GM12878 (cell line): ENCODE results near the gene EHD4. TPM values are rescaled to one million over a fixed set of nuclear protein-coding genes. Genes with fewer than 3 reads are reported as not detected.

Source experiments
- ATAC-seq: fragments of 200-7000 bp; cut with Tn5 transposase; 3 replicates; pipeline ENCODE4 v1.9.1; 2020; ENCODE audit warnings: mild to moderate bottlenecking, moderate library complexity
- BruUV-seq: library from RNA; stranded (reverse); fragments of 400-500 nt; replicated peaks from 2 replicates; lab custom pipeline; 2021; lab: Mats Ljungman, UMichigan
- CTCF ChIA-PET: fragments of 300-600 bp; sonication (Branson Sonifier 250); formaldehyde crosslinking; extraction: SDS; loops from one replicate; lab custom pipeline; 2021; ENCODE audit warnings: inconsistent platforms; lab: Yijun Ruan, JAX
- POLR2A ChIA-PET: fragments of 350-600 bp; formaldehyde crosslinking; extraction: SDS; loops from one replicate; lab custom pipeline; 2021; ENCODE audit warnings: inconsistent platforms; lab: Charles Lee
- RAD21 ChIA-PET: fragments of 300-600 bp; sonication (Branson Sonifier 250); formaldehyde crosslinking; loops from one replicate; lab custom pipeline; 2023; ENCODE audit warnings: antibody characterized with exemption; ENCODE audit not compliant: unreplicated experiment; lab: Charles Lee
- SMC1A ChIA-PET: fragments of 300-600 bp; sonication (Branson Sonifier 250); formaldehyde crosslinking; loops from one replicate; lab custom pipeline; 2023; ENCODE audit not compliant: unreplicated experiment, uncharacterized antibody; lab: Charles Lee
- DNase-seq: peaks from one replicate; pipeline ENCODE4 v3.0.0-alpha.2; 2011; ENCODE audit warnings: low read depth, low spot score
- FAIRE-seq: peaks from 3 replicates; lab custom pipeline; 2011; peaks lifted over from hg19 to GRCh38; lab: Jason Lieb, UNC
- H2AFZ ChIP-seq: 2 replicates; pipeline ENCODE4 v1.6.0; 2011; ENCODE audit warnings: low read depth, low read length, control low read depth; ENCODE audit not compliant: control insufficient read depth
- H3K27ac ChIP-seq: 2 replicates; pipeline ENCODE4 v1.5.1; 2011; ENCODE audit warnings: control low read depth; ENCODE audit not compliant: control insufficient read depth, insufficient read depth
- H3K27me3 ChIP-seq, 2 experiments: replicated peaks in 1 of 2; 2 replicates each; pipeline versions ENCODE4 v1.6.0 to v1.6.1; 2011; ENCODE audit warnings: low read length in 1 of 2; ENCODE audit not compliant: control insufficient read depth in 2 of 2, insufficient read depth in 2 of 2
- H3K36me3 ChIP-seq, 2 experiments: 2 replicates each; pipeline ENCODE4 v1.5.1; 2011; ENCODE audit warnings: low read length in 1 of 2; ENCODE audit not compliant: control insufficient read depth in 2 of 2, insufficient read depth in 2 of 2
- H3K4me1 ChIP-seq: 2 replicates; pipeline ENCODE4 v1.6.1; 2011; ENCODE audit warnings: mild to moderate bottlenecking, low read length, moderate library complexity, mixed read lengths; ENCODE audit not compliant: control insufficient read depth, insufficient read depth
- H3K4me2 ChIP-seq: 2 replicates; pipeline ENCODE4 v1.6.0; 2011; ENCODE audit warnings: control low read depth; ENCODE audit not compliant: control insufficient read depth, insufficient read depth
- H3K4me3 ChIP-seq: fragments of 200-600 bp; sonication (generic); 2 replicates; pipeline ENCODE4 v1.5.1; 2016
- H3K79me2 ChIP-seq: 2 replicates; pipeline ENCODE4 v1.6.0; 2011; ENCODE audit warnings: low read length; ENCODE audit not compliant: control insufficient read depth, insufficient read depth
- H3K9ac ChIP-seq: 2 replicates; pipeline ENCODE4 v1.8.0; 2011; ENCODE audit warnings: low read length, control low read depth, mixed read lengths; ENCODE audit not compliant: control insufficient read depth, insufficient read depth
- H3K9me3 ChIP-seq: replicated peaks from 3 replicates; pipeline ENCODE4 v1.5.1; 2011; ENCODE audit warnings: mild to moderate bottlenecking, low read length; ENCODE audit not compliant: control insufficient read depth, insufficient read depth
- H4K20me1 ChIP-seq: 2 replicates; pipeline ENCODE4 v1.6.0; 2011; ENCODE audit not compliant: control insufficient read depth, insufficient read depth
- EED ChIP-seq: sonication (generic); IDR thresholded peaks from 2 replicates; pipeline ENCODE4 v1.6.1; 2016; ENCODE audit warnings: antibody characterized with exemption, low read depth
- KAT2A ChIP-seq: conservative IDR thresholded peaks from 2 replicates; pipeline ENCODE4 v1.6.1; 2011; ENCODE audit warnings: low read depth, low read length; ENCODE audit not compliant: control insufficient read depth
- MEF2B ChIP-seq: fragments of 450-650 bp; IDR thresholded peaks from 2 replicates; pipeline ENCODE4 v1.6.1; 2018; ENCODE audit warnings: mild to moderate bottlenecking, moderate library complexity; ENCODE audit not compliant: partially characterized antibody, poor library complexity, severe bottlenecking
- POLR2A ChIP-seq: IDR thresholded peaks from 2 replicates; pipeline ENCODE4 v1.6.1; 2011; ENCODE audit warnings: low read depth, mild to moderate bottlenecking, low read length
- RB1 ChIP-seq: fragments of 450-650 bp; formaldehyde crosslinking; IDR thresholded peaks from 2 replicates; pipeline ENCODE4 v1.6.1; 2017; ENCODE audit warnings: mild to moderate bottlenecking, borderline replicate concordance
- RFX5 ChIP-seq: IDR thresholded peaks from 2 replicates; pipeline ENCODE4 v1.6.1; 2011; ENCODE audit warnings: low read depth, low read length, improper control_type of control experiment
- SREBF2 ChIP-seq: IDR thresholded peaks from 2 replicates; pipeline ENCODE4 v1.6.1; 2012; ENCODE audit warnings: mild to moderate bottlenecking, low read length
- YBX1 ChIP-seq: fragments of 450-650 bp; IDR thresholded peaks from 2 replicates; pipeline ENCODE4 v1.6.1; 2016; ENCODE audit warnings: antibody characterized with exemption
- ZNF622 ChIP-seq: fragments of 450-650 bp; IDR thresholded peaks from 2 replicates; pipeline ENCODE4 v1.6.1; 2017; ENCODE audit warnings: mild to moderate bottlenecking, inconsistent platforms
- ZZZ3 ChIP-seq: IDR thresholded peaks from 2 replicates; pipeline ENCODE4 v1.6.1; 2011; ENCODE audit warnings: low read depth; ENCODE audit not compliant: control insufficient read depth, insufficient read length
- WGBS: methylation state at CpG from one replicate; pipeline ENCODE4 v1.1.6; 2016; ENCODE audit warnings: low lambda C conversion rate; ENCODE audit not compliant: insufficient replicate concordance, insufficient coverage; ENCODE audit errors: missing lambda C conversion rate; 5-methylcytosine and 5-hydroxymethylcytosine counted together
- in situ Hi-C: fragments of 300-500 bp; cut with MboI; formaldehyde crosslinking; loops from 9 replicates; pipeline ENCODE4 v1.14.3; 2018; ENCODE audit warnings: mixed read lengths
- intact Hi-C: fragments of 100-400 bp; cut with micrococcal nuclease; formaldehyde crosslinking; loops from one replicate; pipeline ENCODE4 v1.14.2; 2022; ENCODE audit not compliant: unreplicated experiment
- polyA plus RNA-seq, 11 experiments: library from polyadenylated mRNA; depleted of rRNA in 4 of 11; unstranded in 6 of 11; stranded (reverse) in 5 of 11; fragments of >200 nt; fragmentation: Nextera tagmentation in 4 of 11; fragmentation: Illumina TruSeq in 1 of 11; extraction: Ambion mirVana in 4 of 11; extraction: Trizol in 1 of 11; gene quantifications; 1 replicate in 1 of 11; 2 replicates in 10 of 11; pipeline versions ENCODE4 v1.2.1 to v1.2.3, GENCODE V29; 2011 to 2016; ENCODE audit warnings: inconsistent platforms in 2 of 11, missing spikeins in 2 of 11, low read depth in 1 of 11
- total RNA-seq, 4 experiments: library from RNA; depleted of rRNA in 3 of 4; stranded (reverse); fragments of >200 nt in 3 of 4; fragmentation: Illumina TruSeq in 1 of 4; extraction: Trizol in 1 of 4; gene quantifications; 2 replicates each; pipeline versions ENCODE4 v1.2.1 to v1.2.3, GENCODE V29; 2013 to 2021
- TF ChIP-seq, protein P1 (sequence below): fragments of 450-650 bp; IDR thresholded peaks from 2 replicates; pipeline ENCODE4 v1.6.1; 2017; ENCODE audit warnings: borderline replicate concordance
- TF ChIP-seq, protein P2 (sequence below): fragments of 450-650 bp; IDR thresholded peaks from 2 replicates; pipeline ENCODE4 v1.6.1; 2017; ENCODE audit warnings: mild to moderate bottlenecking, moderate library complexity
- TF ChIP-seq, protein P3 (sequence below): fragments of 450-650 bp; IDR thresholded peaks from 2 replicates; pipeline ENCODE4 v1.6.1; 2014; ENCODE audit warnings: mild to moderate bottlenecking
- TF ChIP-seq, protein P4 (sequence below): fragments of 450-650 bp; IDR thresholded peaks from 2 replicates; pipeline ENCODE4 v1.6.1; 2016; ENCODE audit warnings: mild to moderate bottlenecking
- TF ChIP-seq, protein P5 (sequence below): IDR thresholded peaks from 2 replicates; pipeline ENCODE4 v1.6.1; 2011; ENCODE audit warnings: borderline replicate concordance, low read depth, mild to moderate bottlenecking, moderate library complexity, mixed read lengths, low read length; ENCODE audit not compliant: insufficient read depth; ENCODE audit errors: extremely low read length

The EHD4 gene
- total and polyA plus RNA-seq, 10 of the 15 experiments (the other 5 are each of a cell fraction or from before 2014, with no cell fraction given) = 4.2 to 62.9 (median 44.7) TPM

DNA sequence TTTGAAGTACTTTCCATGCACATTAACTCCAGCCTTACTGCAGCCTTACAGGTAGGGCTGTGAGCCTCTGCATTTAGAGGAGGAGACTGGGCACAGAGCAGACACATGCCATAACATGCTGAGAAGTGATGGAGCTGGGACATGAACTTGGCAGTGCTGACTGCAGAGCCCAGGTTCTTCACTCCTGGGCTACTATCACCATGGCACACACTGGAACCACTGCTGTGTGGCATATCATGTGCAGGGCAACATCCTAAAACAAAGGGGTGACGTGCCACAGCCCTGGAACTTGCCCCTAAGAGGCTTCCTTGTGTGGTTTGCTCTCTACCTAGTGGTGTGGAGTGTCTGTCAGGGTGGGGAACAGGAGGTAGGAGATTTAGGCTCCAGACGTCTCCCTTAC is 25.4 kb downstream of the EHD4 start (continued):
- TF ChIP-seq, protein P1, sequence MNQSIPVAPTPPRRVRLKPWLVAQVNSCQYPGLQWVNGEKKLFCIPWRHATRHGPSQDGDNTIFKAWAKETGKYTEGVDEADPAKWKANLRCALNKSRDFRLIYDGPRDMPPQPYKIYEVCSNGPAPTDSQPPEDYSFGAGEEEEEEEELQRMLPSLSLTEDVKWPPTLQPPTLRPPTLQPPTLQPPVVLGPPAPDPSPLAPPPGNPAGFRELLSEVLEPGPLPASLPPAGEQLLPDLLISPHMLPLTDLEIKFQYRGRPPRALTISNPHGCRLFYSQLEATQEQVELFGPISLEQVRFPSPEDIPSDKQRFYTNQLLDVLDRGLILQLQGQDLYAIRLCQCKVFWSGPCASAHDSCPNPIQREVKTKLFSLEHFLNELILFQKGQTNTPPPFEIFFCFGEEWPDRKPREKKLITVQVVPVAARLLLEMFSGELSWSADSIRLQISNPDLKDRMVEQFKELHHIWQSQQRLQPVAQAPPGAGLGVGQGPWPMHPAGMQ = no peak
- no peak for TF ChIP-seq YBX1
- no peak for TF ChIP-seq RB1
- TF ChIP-seq, all 136 proteins: peak for 0

DNA sequence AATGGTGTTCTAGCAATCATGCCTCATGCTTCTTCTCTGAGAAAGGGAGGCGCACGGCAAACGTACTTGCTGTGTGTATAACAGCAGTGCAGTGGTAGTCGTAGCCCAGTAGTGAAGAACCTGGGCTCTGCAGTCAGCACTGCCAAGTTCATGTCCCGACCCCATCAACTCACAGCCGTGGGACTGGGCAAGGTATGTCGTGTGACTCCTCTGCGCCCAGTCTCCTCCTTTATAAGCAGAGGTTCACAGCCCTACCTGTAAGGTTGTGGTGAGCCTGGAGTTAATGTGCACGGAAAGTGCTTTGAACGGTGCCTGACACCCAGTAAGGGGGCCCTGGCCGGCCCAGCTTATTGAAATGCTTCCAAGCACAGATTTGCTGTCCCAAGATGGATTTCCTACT is 26.6 kb downstream of the EHD4 start:
- H3K27me3 ChIP-seq = no peaks in the 10 kb centered on the region
- CTCF ChIA-PET = interaction anchor here (1.3 kb wide), 1 partner anchor 9 kb away, joined by 3 read pairs; no protein-coding TSS in a partner anchor
- no peak for FAIRE-seq
- in situ Hi-C loops (no loop called here), intact Hi-C loops (no loop called here)
- peaks cover 5% of the 10 kb centered on the region for H4K20me1 ChIP-seq
- ATAC-seq = no peak
- 99% methylated on average over 11 of the region's 11 CpGs for WGBS
- no peak overlapping the region for H3K9ac ChIP-seq
- H3K36me3 ChIP-seq = peaks cover 29 to 38% of the 10 kb centered on the region in 2 experiments
- SMC1A ChIA-PET = interaction anchor here (0.6 kb wide), 1 partner anchor 1491 kb away, joined by 3 read pairs; no protein-coding TSS in a partner anchor
- no peak overlapping the region for H3K4me3 ChIP-seq
- no peak overlapping the region for H3K27ac ChIP-seq
- no peak overlapping the region for H2AFZ ChIP-seq
- no peak overlapping the region for H3K4me2 ChIP-seq
- POLR2A ChIA-PET = no interaction called here
- no peaks in the 10 kb centered on the region for H3K9me3 ChIP-seq
- RAD21 ChIA-PET = no interaction called here
- no peaks in the 10 kb centered on the region for H3K4me1 ChIP-seq
- peaks cover 13% of the 10 kb centered on the region for H3K79me2 ChIP-seq
- no TSS peak for BruUV-seq
- no peak for DNase-seq
- no peak for TF ChIP-seq MEF2B
- no peak for TF ChIP-seq KAT2A
- TF ChIP-seq, protein P2, sequence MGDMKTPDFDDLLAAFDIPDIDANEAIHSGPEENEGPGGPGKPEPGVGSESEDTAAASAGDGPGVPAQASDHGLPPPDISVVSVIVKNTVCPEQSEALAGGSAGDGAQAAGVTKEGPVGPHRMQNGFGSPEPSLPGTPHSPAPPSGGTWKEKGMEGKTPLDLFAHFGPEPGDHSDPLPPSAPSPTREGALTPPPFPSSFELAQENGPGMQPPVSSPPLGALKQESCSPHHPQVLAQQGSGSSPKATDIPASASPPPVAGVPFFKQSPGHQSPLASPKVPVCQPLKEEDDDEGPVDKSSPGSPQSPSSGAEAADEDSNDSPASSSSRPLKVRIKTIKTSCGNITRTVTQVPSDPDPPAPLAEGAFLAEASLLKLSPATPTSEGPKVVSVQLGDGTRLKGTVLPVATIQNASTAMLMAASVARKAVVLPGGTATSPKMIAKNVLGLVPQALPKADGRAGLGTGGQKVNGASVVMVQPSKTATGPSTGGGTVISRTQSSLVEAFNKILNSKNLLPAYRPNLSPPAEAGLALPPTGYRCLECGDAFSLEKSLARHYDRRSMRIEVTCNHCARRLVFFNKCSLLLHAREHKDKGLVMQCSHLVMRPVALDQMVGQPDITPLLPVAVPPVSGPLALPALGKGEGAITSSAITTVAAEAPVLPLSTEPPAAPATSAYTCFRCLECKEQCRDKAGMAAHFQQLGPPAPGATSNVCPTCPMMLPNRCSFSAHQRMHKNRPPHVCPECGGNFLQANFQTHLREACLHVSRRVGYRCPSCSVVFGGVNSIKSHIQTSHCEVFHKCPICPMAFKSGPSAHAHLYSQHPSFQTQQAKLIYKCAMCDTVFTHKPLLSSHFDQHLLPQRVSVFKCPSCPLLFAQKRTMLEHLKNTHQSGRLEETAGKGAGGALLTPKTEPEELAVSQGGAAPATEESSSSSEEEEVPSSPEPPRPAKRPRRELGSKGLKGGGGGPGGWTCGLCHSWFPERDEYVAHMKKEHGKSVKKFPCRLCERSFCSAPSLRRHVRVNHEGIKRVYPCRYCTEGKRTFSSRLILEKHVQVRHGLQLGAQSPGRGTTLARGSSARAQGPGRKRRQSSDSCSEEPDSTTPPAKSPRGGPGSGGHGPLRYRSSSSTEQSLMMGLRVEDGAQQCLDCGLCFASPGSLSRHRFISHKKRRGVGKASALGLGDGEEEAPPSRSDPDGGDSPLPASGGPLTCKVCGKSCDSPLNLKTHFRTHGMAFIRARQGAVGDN = no peak
- no peak for TF ChIP-seq POLR2A
- TF ChIP-seq, protein P3, sequence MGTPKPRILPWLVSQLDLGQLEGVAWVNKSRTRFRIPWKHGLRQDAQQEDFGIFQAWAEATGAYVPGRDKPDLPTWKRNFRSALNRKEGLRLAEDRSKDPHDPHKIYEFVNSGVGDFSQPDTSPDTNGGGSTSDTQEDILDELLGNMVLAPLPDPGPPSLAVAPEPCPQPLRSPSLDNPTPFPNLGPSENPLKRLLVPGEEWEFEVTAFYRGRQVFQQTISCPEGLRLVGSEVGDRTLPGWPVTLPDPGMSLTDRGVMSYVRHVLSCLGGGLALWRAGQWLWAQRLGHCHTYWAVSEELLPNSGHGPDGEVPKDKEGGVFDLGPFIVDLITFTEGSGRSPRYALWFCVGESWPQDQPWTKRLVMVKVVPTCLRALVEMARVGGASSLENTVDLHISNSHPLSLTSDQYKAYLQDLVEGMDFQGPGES = no peak
- TF ChIP-seq RFX5 = no peak
- TF ChIP-seq SREBF2 = no peak
- TF ChIP-seq ZZZ3 = no peak
- TF ChIP-seq, protein P4, sequence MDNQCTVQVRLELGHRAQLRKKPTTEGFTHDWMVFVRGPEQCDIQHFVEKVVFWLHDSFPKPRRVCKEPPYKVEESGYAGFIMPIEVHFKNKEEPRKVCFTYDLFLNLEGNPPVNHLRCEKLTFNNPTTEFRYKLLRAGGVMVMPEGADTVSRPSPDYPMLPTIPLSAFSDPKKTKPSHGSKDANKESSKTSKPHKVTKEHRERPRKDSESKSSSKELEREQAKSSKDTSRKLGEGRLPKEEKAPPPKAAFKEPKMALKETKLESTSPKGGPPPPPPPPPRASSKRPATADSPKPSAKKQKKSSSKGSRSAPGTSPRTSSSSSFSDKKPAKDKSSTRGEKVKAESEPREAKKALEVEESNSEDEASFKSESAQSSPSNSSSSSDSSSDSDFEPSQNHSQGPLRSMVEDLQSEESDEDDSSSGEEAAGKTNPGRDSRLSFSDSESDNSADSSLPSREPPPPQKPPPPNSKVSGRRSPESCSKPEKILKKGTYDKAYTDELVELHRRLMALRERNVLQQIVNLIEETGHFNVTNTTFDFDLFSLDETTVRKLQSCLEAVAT = no peak
- TF ChIP-seq EED = no peak
- no peak for TF ChIP-seq ZNF622
- TF ChIP-seq, protein P5, sequence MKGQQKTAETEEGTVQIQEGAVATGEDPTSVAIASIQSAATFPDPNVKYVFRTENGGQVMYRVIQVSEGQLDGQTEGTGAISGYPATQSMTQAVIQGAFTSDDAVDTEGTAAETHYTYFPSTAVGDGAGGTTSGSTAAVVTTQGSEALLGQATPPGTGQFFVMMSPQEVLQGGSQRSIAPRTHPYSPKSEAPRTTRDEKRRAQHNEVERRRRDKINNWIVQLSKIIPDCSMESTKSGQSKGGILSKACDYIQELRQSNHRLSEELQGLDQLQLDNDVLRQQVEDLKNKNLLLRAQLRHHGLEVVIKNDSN = no peak
